ENCODE measurements around the gene CASTOR2. TPM values are rescaled to one million over a fixed set of nuclear protein-coding genes. Genes with fewer than 3 reads are reported as not detected.

CASTOR2 gene
- total RNA-seq, 1 experiment from 2014 or later, result 6.3 TPM

- TF ChIP-seq CTCF (conservative IDR thresholded peaks at IDR 0.05; ENCODE audit: low read depth, low read length) (peak; percentile 24; the same call in 1 of the 2 replicates), EZH2 (IDR thresholded peaks at IDR 0.05; ENCODE audit: low read length, unreplicated experiment) (no peak)
- Histone ChIP-seq H3K9me3 (ENCODE audit: low read length) (no peaks in the 10 kb centered on the region), H3F3A (ENCODE audit: low read length, unreplicated experiment) (no peaks in the 10 kb centered on the region), H3K79me2 (ENCODE audit: low read length) (no peaks in the 10 kb centered on the region), H3K36me3 (ENCODE audit: low read depth, low read length) (no peaks in the 10 kb centered on the region), H3K9me2 (replicated peaks; ENCODE audit: low read length) (no peaks in the 10 kb centered on the region), H3K9ac (ENCODE audit: low read length) (no peak overlapping the region), H3K4me2 (ENCODE audit: low read length) (no peak overlapping the region), H2AFZ (ENCODE audit: low read length) (no peak overlapping the region), H3K4me3 (ENCODE audit: low read length) (no peak overlapping the region), H3K27me3 (ENCODE audit: low read length) (no peaks in the 10 kb centered on the region), H3K4me1 (ENCODE audit: insufficient read depth, low read length) (no peaks in the 10 kb centered on the region), H4K20me1 (ENCODE audit: low read length) (no peaks in the 10 kb centered on the region), H3K27ac (ENCODE audit: low read length) (no peak overlapping the region)
- no TSS peak for BruUV-seq (replicated peaks)
- ChIA-PET POLR2A (ENCODE audit: unreplicated experiment) (no interaction called here), CTCF (no interaction called here)
- ATAC-seq (peak; percentile 51), DNase-seq (no peak)
- intact Hi-C loops (cut with micrococcal nuclease), result no loop called here
These were observed 74.0 kb downstream of the CASTOR2 start for GRCh38 chr7:75038508-75038907.

GRCh38 chr7:75039166-75039565 is 74.7 kb downstream of the CASTOR2 start:
- ChIA-PET CTCF (no interaction called here), POLR2A (ENCODE audit: unreplicated experiment) (no interaction called here)
- no peak overlapping the region for H2AFZ ChIP-seq (ENCODE audit: low read length)
- no peak overlapping the region for H3K9ac ChIP-seq (ENCODE audit: low read length)
- no peaks in the 10 kb centered on the region for H3K9me3 ChIP-seq (ENCODE audit: low read length)
- H3K4me3 ChIP-seq (ENCODE audit: low read length), result no peak overlapping the region
- no peak overlapping the region for H3K4me2 ChIP-seq (ENCODE audit: low read length)
- H3K27me3 ChIP-seq (ENCODE audit: low read length), result no peaks in the 10 kb centered on the region
- H4K20me1 ChIP-seq (ENCODE audit: low read length), result no peaks in the 10 kb centered on the region
- TF ChIP-seq EZH2phosphoT487 (IDR thresholded peaks at IDR 0.05; ENCODE audit: borderline replicate concordance, low read length) (no peak), EZH2 (IDR thresholded peaks at IDR 0.05; ENCODE audit: low read length, unreplicated experiment) (no peak), CTCF (conservative IDR thresholded peaks at IDR 0.05; ENCODE audit: low read depth, low read length) (no peak)
- intact Hi-C loops (cut with micrococcal nuclease), result no loop called here
- DNase-seq (peak; percentile 3), ATAC-seq (no peak)
- no peaks in the 10 kb centered on the region for H3F3A ChIP-seq (ENCODE audit: low read length, unreplicated experiment)
- H3K9me2 ChIP-seq (replicated peaks; ENCODE audit: low read length), result no peaks in the 10 kb centered on the region
- H3K27ac ChIP-seq (ENCODE audit: low read length), result no peak overlapping the region
- H3K79me2 ChIP-seq (ENCODE audit: low read length), result no peaks in the 10 kb centered on the region
- no peaks in the 10 kb centered on the region for H3K4me1 ChIP-seq (ENCODE audit: insufficient read depth, low read length)
- no TSS peak for BruUV-seq (replicated peaks)
- no peaks in the 10 kb centered on the region; the same call in 1 of the 2 replicates for H3K36me3 ChIP-seq (ENCODE audit: low read depth, low read length)

GRCh38 chr7:75039709-75040108 is 75.2 kb downstream of the CASTOR2 start:
- Histone ChIP-seq H3K4me1 (ENCODE audit: insufficient read depth, low read length) (no peaks in the 10 kb centered on the region), H3K27me3 (ENCODE audit: low read length) (no peaks in the 10 kb centered on the region), H3K36me3 (ENCODE audit: low read depth, low read length) (no peaks in the 10 kb centered on the region; the same call in 1 of the 2 replicates), H3K9me3 (ENCODE audit: low read length) (no peaks in the 10 kb centered on the region), H3K4me2 (ENCODE audit: low read length) (no peak overlapping the region), H3K9ac (ENCODE audit: low read length) (no peak overlapping the region), H3K27ac (ENCODE audit: low read length) (no peak overlapping the region), H2AFZ (ENCODE audit: low read length) (no peak overlapping the region), H3K79me2 (ENCODE audit: low read length) (no peaks in the 10 kb centered on the region), H3K9me2 (replicated peaks; ENCODE audit: low read length) (no peaks in the 10 kb centered on the region), H3K4me3 (ENCODE audit: low read length) (no peak overlapping the region), H4K20me1 (ENCODE audit: low read length) (no peaks in the 10 kb centered on the region), H3F3A (ENCODE audit: low read length, unreplicated experiment) (no peaks in the 10 kb centered on the region)
- ChIA-PET CTCF (no interaction called here), POLR2A (ENCODE audit: unreplicated experiment) (no interaction called here)
- TF ChIP-seq CTCF (conservative IDR thresholded peaks at IDR 0.05; ENCODE audit: low read depth, low read length) (no peak), EZH2phosphoT487 (IDR thresholded peaks at IDR 0.05; ENCODE audit: borderline replicate concordance, low read length) (no peak), EZH2 (IDR thresholded peaks at IDR 0.05; ENCODE audit: low read length, unreplicated experiment) (no peak)
- no TSS peak for BruUV-seq (replicated peaks)
- ATAC-seq, result no peak
- intact Hi-C loops (cut with micrococcal nuclease), result loop anchor here (10.0 kb wide), 1 partner anchor 615 kb away; no protein-coding TSS in a partner anchor
- no peak for DNase-seq
